Hepatocyte (in vitro differentiated cells): ENCODE data around the gene PPM1L.

Experiments used
- CTCF ChIP-seq: fragments of 200-600 bp; sonication (generic); IDR thresholded peaks from 2 replicates; pipeline ENCODE4 v1.5.1; 2016; ENCODE audit warnings: antibody characterized with exemption, mild to moderate bottlenecking; ENCODE audit not compliant: poor library complexity
- EZH2 ChIP-seq: fragments of 200-600 bp; sonication (generic); IDR thresholded peaks from 2 replicates; pipeline ENCODE4 v1.6.1; 2016; ENCODE audit warnings: antibody characterized with exemption, mild to moderate bottlenecking, borderline replicate concordance
- EZH2phosphoT487 ChIP-seq: fragments of 200-600 bp; sonication (generic); IDR thresholded peaks from one replicate; pipeline ENCODE4 v1.6.1; 2018; ENCODE audit warnings: antibody characterized with exemption, mild to moderate bottlenecking, low read depth, moderate library complexity; ENCODE audit not compliant: unreplicated experiment, severe bottlenecking

DNA sequence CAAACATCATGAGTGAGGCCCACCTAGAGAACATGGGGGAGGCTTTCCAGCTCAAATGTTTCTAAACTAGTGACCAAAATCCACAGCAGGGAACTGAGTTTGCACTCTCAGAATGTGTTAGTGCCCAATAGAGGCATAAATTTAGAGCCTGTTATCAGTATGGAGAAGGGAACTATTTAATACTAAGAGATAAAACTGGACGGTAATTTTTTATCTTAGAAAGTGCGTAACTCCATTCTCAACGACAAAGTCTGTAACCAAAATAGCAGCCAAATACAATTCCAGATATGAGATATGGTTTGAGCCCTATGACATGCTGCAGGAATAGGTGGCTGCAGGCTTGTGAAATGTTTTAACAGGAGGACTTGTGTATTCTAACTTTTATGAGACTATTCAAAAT lies 345.6 kb downstream of the PPM1L start:
- TF ChIP-seq EZH2 (no peak), CTCF (no peak), EZH2phosphoT487 (no peak)
